Renal cortex interstitium (tissue), 11 donors: ENCODE measurements around the gene SPATA13. TPM values are rescaled to one million over a fixed set of nuclear protein-coding genes. Genes with fewer than 3 reads are reported as not detected.

ENCODE experiments used
- DNase-seq, 11 donors: peaks; one replicate each; pipeline ENCODE4 v3.0.0-alpha.2; 2013; ENCODE audit warnings: low read depth in 9 of 11, low spot score in 4 of 11; ENCODE audit errors: extremely low read depth in 1 of 11
- polyA plus RNA-seq, 3 donors: library from polyadenylated mRNA; unstranded; fragments of 120-200 nt; gene quantifications; one replicate each; pipeline ENCODE4 v1.2.1, GENCODE V29; 2013; ENCODE audit not compliant: insufficient read length in 3 of 3

SPATA13 gene
- polyA plus RNA-seq, 3 donors, result 46.0 to 59.7 (median 54.6) TPM

DNA sequence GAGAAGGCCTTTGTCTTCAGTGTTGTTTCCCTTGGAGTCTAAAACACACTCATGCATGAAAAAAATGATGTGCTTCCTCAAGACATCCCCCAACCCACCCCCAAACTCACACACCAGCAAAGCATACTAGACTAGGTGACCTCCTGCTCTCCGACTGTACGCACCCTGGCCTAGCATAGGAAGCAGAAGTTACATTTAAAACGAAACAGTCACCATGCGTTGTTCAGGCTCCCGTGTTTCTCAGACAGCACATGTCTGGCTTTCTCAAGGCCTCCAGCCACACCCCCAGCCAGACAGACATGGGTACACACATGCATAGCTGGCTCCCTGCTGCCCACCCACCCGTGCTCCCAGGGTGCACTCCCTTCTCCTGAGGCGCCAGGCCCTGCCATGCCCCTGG lies 120.2 kb downstream of the SPATA13 start:
- DNase-seq, result no peak

DNA sequence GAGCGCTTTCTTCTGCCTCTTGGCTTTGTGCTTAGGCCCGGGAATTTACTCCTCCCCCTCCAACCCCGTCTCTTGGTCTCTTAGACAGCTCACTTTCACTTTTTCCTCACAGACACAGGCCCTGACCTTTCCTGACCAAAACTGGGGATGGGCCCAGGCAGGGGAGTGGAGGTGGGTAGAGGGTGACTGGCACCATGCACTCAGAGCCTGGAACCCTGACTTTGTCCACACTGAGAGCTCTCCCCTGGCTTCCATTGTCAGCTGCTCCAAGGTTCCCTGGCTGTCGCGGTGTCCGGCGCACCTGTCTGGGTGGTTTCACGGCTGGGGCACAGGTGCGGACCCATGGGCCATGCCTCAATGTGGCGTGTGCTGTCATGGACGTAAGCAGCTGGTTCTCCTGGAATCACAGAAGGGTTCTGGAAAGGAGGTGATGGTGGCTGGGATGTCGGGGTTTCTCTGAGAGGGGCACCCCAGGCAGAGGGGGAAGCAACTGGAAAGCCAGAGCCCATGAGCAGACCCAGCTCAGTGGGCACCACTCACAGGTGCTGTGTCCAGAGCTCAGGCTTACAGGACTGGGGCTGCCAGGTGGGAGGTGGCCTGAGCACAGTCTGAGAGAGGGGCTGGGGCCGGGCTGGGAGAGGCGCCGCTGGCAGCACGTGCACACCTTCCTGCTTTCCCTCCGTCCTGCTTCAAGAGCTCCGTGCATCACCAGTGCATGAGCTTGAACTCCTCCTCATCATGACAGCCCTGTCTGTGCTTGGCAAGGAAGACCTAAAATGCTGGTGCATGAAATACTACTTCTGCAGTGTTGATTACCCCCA lies 120.9 kb downstream of the SPATA13 start:
- no peak for DNase-seq

DNA sequence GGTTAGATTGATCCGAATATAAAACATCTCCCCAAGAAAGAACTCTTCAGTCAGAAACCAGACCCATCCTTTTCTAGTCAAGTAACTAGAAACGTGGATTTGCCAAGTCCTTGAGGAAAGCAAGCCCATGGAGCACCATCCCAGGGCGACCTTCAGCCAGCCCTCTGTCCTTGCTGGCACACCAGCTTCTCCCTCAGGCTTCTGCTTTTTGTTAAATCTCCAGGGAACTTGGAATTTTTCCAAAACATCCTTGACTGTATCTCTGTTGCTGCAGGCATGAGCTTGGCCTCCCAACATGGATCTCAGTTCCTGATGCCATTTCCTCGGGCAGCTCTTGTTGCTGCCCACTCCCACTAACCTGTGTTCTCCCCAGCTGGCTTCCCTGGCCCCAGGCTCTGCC lies 121.7 kb downstream of the SPATA13 start:
- no peak for DNase-seq

GRCh38 chr13:24284889-24285565 lies 124.5 kb downstream of the SPATA13 start:
- DNase-seq, result no peak

GRCh38 chr13:24286624-24287023 lies 126.1 kb downstream of the SPATA13 start:
- no peak for DNase-seq

GRCh38 chr13:24287748-24288287 lies 127.3 kb downstream of the SPATA13 start:
- no peak for DNase-seq

DNA sequence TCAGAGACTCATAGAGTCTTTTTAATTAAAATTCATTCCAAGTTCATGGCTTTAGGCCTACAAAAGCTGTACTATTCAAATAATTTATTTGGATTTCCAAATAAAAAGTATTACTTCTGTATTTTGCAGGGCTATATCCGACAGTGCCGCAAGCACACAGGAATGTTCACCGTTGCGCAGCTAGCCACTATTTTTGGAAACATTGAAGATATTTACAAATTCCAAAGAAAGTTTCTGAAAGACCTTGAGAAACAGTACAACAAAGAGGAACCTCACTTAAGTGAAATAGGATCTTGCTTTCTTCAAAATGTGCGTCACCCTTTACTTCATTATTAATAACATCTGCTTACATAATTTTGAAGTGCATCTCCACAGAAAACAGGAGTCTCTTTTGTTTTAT lies 128.3 kb downstream of the SPATA13 start:
- DNase-seq, result no peak

DNA sequence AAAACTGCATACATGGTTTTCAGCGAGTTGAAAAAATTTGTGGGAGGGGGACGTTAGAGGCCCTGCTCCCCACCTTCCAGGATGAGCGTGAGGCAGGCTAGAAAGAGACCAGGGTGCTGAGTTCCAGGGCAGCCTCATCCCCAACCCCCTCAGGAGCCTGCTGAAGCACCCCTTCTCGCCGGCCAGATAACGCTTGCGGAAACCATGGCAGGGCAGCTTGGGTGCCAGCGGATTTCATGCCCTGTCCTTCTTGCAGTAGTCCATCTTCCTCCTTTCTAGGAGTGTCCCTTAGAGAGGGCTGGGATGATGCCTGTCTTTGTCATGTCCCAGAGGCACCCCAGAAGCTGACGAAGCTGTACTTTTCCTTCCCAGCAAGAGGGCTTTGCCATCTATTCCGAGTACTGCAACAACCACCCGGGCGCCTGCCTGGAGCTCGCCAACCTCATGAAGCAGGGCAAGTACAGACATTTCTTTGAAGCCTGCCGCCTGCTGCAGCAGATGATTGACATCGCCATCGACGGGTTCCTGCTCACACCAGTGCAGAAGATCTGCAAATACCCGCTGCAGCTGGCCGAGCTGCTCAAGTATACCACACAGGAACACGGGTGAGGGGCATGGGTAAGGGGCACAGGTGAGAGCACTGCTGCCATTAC lies 129.9 kb downstream of the SPATA13 start:
- no peak for DNase-seq

GRCh38 chr13:24292481-24292880 lies 132.0 kb downstream of the SPATA13 start:
- DNase-seq, result no peak

GRCh38 chr13:24293746-24294145 lies 133.2 kb downstream of the SPATA13 start:
- DNase-seq, result no peak

GRCh38 chr13:24299488-24300114 lies 139.1 kb downstream of the SPATA13 start:
- DNase-seq, result no peak

DNA sequence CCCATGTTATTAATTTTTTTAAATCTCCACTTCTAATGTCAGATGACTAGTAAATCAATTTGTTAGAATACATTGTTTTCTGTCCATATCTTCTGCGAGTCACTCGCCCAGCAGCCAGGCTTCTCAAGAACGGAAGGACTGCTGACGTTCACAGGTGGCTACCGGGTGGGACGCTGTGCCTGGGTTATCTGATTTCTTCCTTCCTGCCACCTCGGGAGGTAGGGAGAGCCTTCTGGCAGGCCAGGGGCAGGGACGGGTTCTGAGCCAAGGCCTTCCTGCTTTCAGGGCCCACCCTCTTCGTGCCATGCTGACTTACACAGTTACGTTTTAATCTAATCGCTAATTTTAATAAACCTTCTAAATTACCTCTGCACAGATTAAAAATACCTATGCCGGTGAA lies 140.9 kb downstream of the SPATA13 start:
- no peak for DNase-seq

GRCh38 chr13:24301911-24302310 lies 141.4 kb downstream of the SPATA13 start:
- DNase-seq, result no peak

DNA sequence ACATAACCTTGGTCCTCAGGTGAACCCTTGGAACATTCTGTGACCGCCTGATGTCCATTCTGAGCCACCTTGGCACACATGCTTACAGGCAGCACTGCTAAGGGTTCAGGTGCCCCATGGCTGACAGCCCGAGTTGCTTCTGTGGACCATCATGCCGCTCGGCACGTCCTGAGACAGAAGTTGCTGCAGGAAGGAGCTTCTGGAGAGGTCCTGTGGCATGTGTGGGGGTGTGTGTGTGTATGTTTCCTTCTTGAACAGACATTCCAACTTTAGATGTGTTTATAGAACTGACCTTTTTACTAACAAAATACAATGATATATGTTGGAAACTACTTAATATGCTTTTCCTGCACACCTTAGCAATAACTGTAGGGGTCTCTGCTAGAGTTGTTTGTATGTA lies 144.1 kb downstream of the SPATA13 start:
- DNase-seq, result no peak

DNA sequence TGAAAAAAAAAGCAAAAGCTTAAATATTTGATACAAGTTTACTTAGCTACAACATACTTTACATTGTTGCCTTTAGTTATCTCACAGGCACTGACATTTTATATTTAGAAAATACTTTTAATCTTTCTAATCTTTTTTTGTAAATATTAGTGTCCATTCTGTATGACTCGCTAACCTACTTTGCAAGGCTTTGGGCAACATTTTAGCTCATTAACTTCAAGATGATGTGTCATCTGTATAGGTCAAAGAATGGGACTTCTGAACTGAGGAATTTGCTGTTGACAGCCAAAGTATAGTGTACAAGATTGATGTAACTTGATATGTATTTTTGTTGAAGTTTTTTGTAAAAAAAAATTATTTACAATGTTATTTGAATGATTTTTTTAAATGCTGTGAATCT lies 146.1 kb downstream of the SPATA13 start:
- no peak for DNase-seq

GRCh38 chr13:24307211-24308067 lies 146.9 kb downstream of the SPATA13 start:
- no peak for DNase-seq

DNA sequence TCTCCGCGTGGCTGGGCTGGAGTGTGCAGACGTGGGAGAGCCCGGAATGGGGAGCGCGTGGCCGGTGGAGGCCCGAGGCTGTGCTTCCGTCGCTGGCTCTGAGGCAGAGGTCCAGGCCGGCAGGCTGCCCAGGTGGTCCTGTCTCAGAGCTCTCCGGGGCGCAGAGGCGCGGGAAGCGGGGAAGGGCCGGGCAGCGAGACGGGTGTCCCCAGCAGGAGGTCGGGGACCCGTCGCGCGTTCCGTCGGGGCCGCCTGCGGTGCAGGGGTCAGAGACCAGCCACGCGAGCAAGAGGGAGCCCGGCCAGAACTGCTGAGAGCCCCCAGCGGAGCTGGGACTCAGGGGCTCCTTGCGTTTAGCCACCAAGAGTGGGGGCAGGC lies 147.5 kb downstream of the SPATA13 start:
- no peak for DNase-seq

- no peak for DNase-seq
Measured at GRCh38 chr13:24308488-24309020, 148.0 kb downstream of the SPATA13 start.
